MCF 10A (cell line): Measurements from ENCODE around the gene PPM1L. TPM values are rescaled to one million over a fixed set of nuclear protein-coding genes. Genes with fewer than 3 reads are reported as not detected.
A peak's percentile ranks its signal among the peaks of the same experiment; 100 is the strongest.

Source experiments
- BruUV-seq: library from RNA; stranded (reverse); fragments of 400-500 nt; replicated peaks from 2 replicates; lab custom pipeline; 2021; lab: Mats Ljungman, UMichigan
- CTCF ChIA-PET: fragments of 300-600 bp; sonication (Branson Sonifier 250); formaldehyde crosslinking; extraction: SDS; loops from one replicate; lab custom pipeline; 2021; ENCODE audit warnings: antibody characterized with exemption, inconsistent platforms; lab: Yijun Ruan, JAX
- POLR2A ChIA-PET: fragments of 300-600, 350-650 bp; sonication (Branson Sonifier 250); formaldehyde crosslinking; extraction: SDS; loops from one replicate; lab custom pipeline; 2020; ENCODE audit warnings: antibody characterized with exemption, inconsistent platforms; lab: Yijun Ruan, JAX
- DNase-seq: peaks from one replicate; pipeline ENCODE4 v3.0.0-alpha.2; 2018; ENCODE audit not compliant: unreplicated experiment
- H3K27ac Mint-ChIP-seq: one replicate; pipeline ENCODE4 v1.8.0; 2022; ENCODE audit warnings: mild to moderate bottlenecking, low read depth, mixed read lengths; ENCODE audit not compliant: unreplicated experiment
- H3K27me3 Mint-ChIP-seq: one replicate; pipeline ENCODE4 v1.8.0; 2022; ENCODE audit warnings: mixed read lengths; ENCODE audit not compliant: insufficient read depth, unreplicated experiment
- H3K36me3 Mint-ChIP-seq: one replicate; pipeline ENCODE4 v1.8.0; 2022; ENCODE audit warnings: mild to moderate bottlenecking, moderate library complexity, mixed read lengths; ENCODE audit not compliant: insufficient read depth, unreplicated experiment
- H3K4me1 Mint-ChIP-seq: one replicate; pipeline ENCODE4 v1.8.0; 2022; ENCODE audit warnings: mixed read lengths; ENCODE audit not compliant: insufficient read depth, unreplicated experiment
- H3K4me3 Mint-ChIP-seq: one replicate; pipeline ENCODE4 v1.8.0; 2022; ENCODE audit warnings: mild to moderate bottlenecking, moderate library complexity, mixed read lengths; ENCODE audit not compliant: unreplicated experiment
- H3K9me3 Mint-ChIP-seq: one replicate; pipeline ENCODE4 v1.8.0; 2022; ENCODE audit warnings: mixed read lengths; ENCODE audit not compliant: unreplicated experiment
- intact Hi-C: fragments of 100-400 bp; cut with micrococcal nuclease; formaldehyde crosslinking; loops from 2 replicates; pipeline ENCODE4 v1.14.1; 2022
- total RNA-seq: library from RNA; stranded (reverse); gene quantifications from 2 replicates; pipeline ENCODE4 v1.2.3, GENCODE V29; 2022
- TF ChIP-seq, protein P1 (sequence below): fragments of 200-600 bp; IDR thresholded peaks from one replicate; pipeline ENCODE4 v1.8.0; 2022; ENCODE audit warnings: antibody characterized with exemption, mild to moderate bottlenecking; ENCODE audit not compliant: unreplicated experiment

PPM1L gene
- total RNA-seq, 1 experiment from 2014 or later: 2.1 TPM

DNA sequence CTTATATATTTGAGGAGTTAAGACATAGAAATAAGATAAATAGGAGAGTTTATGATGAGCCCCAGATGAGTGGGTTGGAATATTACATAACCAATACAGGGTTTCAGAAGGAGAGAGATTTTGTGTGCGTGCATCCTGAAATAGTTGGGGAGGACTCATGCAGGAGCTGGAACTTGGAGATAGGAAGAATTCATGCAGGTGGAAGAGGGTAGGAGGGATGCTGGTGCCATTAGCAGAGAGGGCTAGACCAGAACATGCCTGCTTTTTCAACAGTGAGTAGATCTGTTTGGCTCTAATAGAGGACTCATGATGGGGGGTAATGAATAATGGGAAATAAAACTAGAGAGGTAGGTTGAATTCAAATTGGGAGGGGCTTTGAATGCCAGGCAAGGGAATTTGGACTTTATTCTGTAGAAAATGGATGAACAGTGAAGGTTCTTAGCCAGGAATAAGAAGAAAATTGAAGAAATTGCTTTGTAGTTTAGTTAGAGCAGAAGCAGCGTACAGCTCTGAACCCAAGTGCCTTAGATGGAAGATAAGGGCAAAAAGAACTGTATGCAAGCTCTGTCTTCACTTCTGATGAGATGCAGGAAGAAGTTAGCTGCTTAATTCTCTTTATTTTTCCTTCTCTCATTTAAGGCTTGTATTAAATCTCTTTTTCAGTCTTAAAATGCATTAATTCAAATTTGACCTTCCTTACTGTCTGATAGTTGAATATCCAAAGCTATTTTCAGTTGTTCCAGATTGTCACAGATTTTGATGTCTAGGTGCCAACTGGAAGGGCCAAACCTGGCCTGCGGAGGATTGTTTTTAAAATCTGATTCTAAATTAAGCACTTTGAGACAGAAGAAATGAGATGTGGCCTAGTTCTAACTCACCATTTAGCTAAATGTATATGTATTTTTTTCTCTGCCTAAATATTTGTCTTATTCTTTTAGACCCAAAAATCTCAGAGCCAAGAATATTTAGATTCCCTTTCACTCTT lies 86.3 kb downstream of the PPM1L start:
- Mint-ChIP-seq H3K27ac (no peak overlapping the region), H3K4me3 (no peak overlapping the region), H3K4me1 (peaks cover 2% of the 10 kb centered on the region), H3K9me3 (no peaks in the 10 kb centered on the region), H3K36me3 (no peaks in the 10 kb centered on the region), H3K27me3 (no peaks in the 10 kb centered on the region)
- ChIA-PET POLR2A (interaction anchor here (0.7 to 2.2 kb wide), 9 partner anchors 9 to 50 kb away, joined by 3 to 8 read pairs (median 3); no protein-coding TSS in a partner anchor), CTCF (interaction anchor here (0.5 to 2.3 kb wide), 7 partner anchors 10 to 424 kb away, joined by 3 to 19 read pairs (median 5); no protein-coding TSS in a partner anchor)
- TF ChIP-seq, protein P1, sequence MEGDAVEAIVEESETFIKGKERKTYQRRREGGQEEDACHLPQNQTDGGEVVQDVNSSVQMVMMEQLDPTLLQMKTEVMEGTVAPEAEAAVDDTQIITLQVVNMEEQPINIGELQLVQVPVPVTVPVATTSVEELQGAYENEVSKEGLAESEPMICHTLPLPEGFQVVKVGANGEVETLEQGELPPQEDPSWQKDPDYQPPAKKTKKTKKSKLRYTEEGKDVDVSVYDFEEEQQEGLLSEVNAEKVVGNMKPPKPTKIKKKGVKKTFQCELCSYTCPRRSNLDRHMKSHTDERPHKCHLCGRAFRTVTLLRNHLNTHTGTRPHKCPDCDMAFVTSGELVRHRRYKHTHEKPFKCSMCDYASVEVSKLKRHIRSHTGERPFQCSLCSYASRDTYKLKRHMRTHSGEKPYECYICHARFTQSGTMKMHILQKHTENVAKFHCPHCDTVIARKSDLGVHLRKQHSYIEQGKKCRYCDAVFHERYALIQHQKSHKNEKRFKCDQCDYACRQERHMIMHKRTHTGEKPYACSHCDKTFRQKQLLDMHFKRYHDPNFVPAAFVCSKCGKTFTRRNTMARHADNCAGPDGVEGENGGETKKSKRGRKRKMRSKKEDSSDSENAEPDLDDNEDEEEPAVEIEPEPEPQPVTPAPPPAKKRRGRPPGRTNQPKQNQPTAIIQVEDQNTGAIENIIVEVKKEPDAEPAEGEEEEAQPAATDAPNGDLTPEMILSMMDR: no peak
- intact Hi-C loops: no loop called here
- no TSS peak for BruUV-seq
- no peak for DNase-seq

- intact Hi-C loops: no loop called here
Observed at GRCh38 chr3:160851629-160852210, 95.7 kb downstream of the PPM1L start.

GRCh38 chr3:160852856-160853255 lies 96.8 kb downstream of the PPM1L start:
- no TSS peak for BruUV-seq
- ChIA-PET CTCF (interaction anchor here (0.6 kb wide), 1 partner anchor 12 kb away, joined by 3 read pairs; no protein-coding TSS in a partner anchor), POLR2A (no interaction called here)
- Mint-ChIP-seq H3K4me3 (no peak overlapping the region), H3K4me1 (no peaks in the 10 kb centered on the region), H3K9me3 (no peaks in the 10 kb centered on the region), H3K36me3 (no peaks in the 10 kb centered on the region), H3K27me3 (no peaks in the 10 kb centered on the region), H3K27ac (no peak overlapping the region)
- TF ChIP-seq, protein P1: no peak
- no peak for DNase-seq
- intact Hi-C loops: no loop called here

More at GRCh38 chr3:160851629-160852210, 95.7 kb downstream of the PPM1L start:
- ChIA-PET CTCF (interaction anchor here (0.9 kb wide), 1 partner anchor 9 kb away, joined by 5 read pairs; no protein-coding TSS in a partner anchor), POLR2A (interaction anchor here (0.7 to 1.7 kb wide), 2 partner anchors 9 to 19 kb away, joined by 3 to 5 read pairs; no protein-coding TSS in a partner anchor)
- TF ChIP-seq, protein P1: no peak
- no peaks in the 10 kb centered on the region for H3K9me3 Mint-ChIP-seq
- BruUV-seq: no TSS peak
- DNase-seq: no peak
- peak overlapping the region; percentile 29 for H3K27ac Mint-ChIP-seq
- no peaks in the 10 kb centered on the region for H3K36me3 Mint-ChIP-seq
- H3K4me1 Mint-ChIP-seq: peaks cover 6% of the 10 kb centered on the region
- no peaks in the 10 kb centered on the region for H3K27me3 Mint-ChIP-seq
- H3K4me3 Mint-ChIP-seq: no peak overlapping the region
